Stimulated activated CD4-positive, alpha-beta T cell treated with anti-CD3 and anti-CD28 coated beads, TNF-alpha, amount 100 ng/mL, for 24 hours (primary cell): ENCODE measurements around the gene MMADHC.

ENCODE experiments used
- DNase-seq, 3 experiments: peaks; one replicate each; pipeline ENCODE4 v3.0.0-alpha.2; 2020; ENCODE audit warnings: low read depth in 3 of 3

The MMADHC gene

GRCh38 chr2:149587220-149587949, at the start of gene MMADHC:
Gene MMADHC, minus strand, starts transcription at chr2:149587775. Its CDS starts 678 bp downstream, at chr2:149587097.
- DNase-seq: peak; percentile 86 to 91 (median 91)

DNA sequence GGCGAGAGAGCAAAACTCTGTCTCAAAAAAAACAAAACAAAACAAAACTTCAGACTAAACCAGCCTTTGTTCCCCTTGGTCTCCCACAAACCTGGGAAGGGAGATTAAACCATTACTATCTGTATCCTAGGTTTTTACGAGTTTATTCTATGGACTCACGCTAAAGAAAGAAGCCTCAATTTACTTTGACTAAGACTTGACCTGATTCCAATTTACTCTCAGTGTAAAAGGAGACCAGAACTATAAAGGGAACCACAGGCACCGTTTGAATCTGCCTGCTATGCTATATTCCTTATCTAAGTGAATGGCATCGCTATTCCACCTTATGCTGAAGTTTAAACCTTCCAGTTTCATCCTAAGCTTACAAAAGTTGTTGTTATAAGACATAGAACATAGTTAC, 46.5 kb upstream of the MMADHC start:
- DNase-seq: no peak

DNA sequence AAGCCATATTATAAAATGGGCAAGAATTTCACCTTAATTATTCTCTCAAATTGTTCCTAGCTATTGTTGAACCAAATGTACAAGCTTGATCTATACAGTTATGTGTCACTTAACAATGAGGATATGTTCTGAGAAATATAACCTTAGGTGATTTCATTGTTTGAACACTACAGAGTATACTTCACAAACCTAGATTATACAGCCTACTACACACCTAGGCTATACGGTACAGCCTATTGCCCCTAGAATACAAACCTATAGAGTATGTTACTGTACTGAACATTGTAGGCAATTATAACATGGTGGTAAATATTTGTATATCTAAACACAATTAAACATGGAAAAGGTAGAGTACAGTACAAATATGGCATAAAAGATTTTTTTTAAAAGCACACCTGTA, 42.9 kb upstream of the MMADHC start:
- DNase-seq: no peak

DNA sequence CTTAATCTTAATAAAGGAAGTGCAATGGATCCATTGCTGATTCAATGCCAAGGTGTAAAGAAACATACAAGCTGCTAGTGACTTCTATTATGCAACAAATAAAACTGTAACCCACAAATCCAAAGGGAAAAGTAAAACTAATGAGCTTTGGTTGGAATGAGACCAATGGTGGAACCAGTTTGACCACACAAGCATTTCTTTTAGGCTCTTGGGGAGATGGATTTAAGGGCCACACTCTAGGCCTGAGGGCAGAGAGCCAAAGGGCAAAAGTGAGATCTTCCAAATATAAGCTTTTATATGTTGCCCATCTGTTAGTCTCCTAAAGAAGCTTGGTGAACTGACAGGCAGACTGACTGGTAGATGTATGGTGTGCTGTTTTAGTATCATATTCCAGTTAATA, 41.5 kb upstream of the MMADHC start:
- no peak for DNase-seq

- DNase-seq: no peak
These were observed 39.7 kb upstream of the MMADHC start for GRCh38 chr2:149627111-149627801.

DNA sequence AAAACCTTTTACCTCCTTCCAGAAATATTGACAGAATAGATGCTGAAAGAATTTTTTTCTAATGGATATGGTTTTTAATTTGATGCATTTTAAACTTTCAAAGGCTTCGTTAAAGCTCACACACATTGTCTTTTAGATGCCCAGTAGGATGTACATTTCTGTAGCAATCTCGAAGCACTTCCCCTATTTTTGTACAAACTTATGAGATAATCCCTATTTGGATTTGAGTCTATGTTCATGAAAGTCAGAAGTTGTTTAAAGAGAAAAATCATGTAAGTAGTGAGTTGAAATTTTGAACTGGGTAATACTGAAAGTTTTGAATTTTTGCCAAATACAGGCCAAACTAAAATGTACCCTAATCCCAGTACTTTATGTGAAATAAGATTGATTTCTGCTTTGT, 38.1 kb upstream of the MMADHC start:
- no peak for DNase-seq

GRCh38 chr2:149625271-149625670, 37.7 kb upstream of the MMADHC start:
- no peak for DNase-seq

GRCh38 chr2:149622343-149622742, 34.8 kb upstream of the MMADHC start:
- no peak for DNase-seq

DNA sequence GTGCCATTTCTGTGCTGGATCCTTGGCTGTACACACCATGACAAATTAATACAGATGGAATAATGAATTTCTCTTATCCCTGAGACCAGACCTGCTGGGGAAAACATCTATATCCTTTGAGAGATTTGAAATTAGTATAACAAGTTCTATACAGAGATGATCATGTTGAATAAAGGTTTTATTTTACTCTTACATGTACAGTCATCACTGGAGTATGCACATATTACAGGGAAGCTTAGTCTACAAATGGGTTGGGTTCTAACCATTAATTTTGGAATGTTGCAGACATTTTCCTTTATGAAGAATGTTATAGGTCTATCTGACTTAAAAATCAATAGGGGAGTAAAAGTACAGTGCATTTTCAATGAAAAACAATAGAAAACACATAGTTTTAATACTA, 29.9 kb upstream of the MMADHC start:
- DNase-seq: no peak

- DNase-seq: no peak
These were observed 29.3 kb upstream of the MMADHC start for GRCh38 chr2:149616681-149617456.

DNA sequence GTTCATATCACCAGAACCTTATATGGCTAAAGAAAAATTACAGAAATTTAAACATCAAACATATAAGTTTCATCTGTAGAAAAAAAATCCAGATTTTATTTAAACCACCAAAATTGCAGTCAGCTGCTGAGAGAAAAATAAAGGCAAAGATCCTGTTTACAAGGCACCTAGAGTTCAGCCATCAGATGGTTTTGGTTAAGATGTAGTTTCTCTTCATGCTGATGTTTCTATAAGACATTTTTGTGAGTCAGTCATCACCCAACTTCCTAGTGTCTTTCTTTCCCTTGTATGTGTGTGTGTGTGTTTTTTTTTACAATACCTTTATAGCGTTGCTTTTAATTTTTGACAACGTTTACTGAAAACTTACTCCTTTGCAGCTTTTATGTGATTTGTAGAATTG, 26.1 kb upstream of the MMADHC start:
- DNase-seq: no peak

DNA sequence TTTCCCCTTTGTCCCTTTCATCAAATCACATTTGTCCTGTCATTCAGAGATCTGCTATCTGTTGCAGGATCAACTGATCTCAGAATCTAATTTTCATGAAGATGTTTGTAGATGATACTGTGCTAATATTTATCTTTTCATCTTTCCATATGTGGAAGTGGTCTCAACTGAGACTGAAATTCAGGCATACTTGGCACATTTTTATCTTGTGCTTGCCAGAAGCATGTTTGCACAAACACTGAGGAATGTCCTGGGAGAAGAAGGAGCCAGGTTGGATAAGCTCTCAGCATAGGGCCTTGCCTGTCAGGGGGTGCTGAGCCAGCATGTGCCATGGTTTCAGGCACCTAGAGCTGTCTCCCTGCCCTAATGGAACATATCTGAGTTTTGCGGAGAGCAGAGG, 24.5 kb upstream of the MMADHC start:
- no peak for DNase-seq

DNA sequence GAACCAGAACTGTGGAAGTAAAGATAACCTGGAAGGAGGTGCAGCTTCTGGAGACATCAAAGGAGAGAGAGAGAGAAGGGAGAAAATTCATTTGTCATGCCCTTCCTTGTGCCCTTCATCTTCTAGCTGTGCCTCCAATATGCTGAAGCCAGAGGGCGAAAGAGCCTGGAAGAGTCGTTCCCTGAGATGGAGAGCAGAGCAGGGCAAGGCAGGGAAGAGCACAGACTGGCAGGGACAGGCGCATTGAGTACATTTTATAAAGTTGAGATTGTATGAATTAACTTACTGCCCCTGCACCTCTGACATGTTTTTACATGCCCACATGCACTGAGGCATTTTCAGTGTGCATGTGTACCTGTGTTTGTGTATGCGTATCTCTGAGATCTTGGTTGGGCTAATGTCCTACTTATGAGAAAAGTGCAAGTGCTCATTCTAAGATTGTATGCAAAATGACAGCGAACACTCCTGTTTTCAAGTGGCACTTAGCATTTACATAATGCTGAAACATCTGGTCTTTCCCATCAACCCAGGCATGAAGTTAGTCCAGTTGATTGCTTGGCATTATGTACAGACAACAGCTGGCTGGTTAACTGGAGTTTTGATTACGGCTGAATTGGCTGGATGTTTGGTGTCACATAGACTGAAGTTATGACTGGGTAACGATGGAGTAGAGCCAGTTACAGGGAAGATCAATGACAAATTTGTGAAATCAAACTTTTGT, 23.7 kb upstream of the MMADHC start:
- no peak for DNase-seq

DNA sequence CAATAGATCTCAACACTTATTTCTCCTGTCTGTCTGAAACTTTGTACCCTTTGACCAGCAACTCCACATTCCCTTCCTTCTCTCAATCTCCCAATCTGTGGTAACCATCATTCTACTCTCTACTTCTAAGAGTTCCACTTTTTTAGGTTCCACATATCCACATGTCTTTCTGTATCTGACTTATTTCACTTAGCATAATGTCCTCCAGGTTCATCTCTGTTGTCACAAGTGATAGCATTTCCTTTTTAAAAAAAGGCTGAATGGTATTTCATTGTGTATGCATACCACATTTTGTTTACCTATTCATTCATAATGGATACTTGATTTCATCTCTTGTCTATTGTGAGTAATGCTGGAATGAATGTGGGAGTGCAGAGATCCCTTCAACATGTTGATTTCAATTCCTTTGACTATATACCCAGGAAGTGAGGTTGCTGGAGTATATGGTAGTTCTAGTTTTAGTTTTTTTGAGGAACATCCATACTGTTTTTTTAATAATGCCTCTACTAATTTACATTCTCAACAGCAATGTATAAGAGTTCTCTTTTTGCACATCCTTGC, 18.8 kb upstream of the MMADHC start:
- DNase-seq: no peak

DNA sequence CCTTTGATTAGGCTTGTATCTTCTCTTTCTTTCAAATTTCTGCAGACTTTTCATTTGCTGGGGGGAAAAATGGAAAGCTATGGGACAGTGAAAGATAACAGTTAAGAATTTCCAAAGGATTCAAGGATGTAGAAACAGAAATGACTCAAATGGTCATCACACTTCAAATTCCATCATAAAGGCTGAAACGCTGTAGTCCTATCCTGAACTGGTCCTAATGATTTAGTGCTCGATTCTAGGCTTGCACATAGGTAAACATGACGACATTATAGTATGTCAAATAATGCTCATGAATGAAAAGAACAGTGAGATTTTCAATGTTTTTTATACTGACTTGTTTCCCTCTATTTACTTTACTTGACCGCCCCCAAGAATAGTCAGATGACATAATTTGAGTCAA, 15.7 kb upstream of the MMADHC start:
- no peak for DNase-seq

DNA sequence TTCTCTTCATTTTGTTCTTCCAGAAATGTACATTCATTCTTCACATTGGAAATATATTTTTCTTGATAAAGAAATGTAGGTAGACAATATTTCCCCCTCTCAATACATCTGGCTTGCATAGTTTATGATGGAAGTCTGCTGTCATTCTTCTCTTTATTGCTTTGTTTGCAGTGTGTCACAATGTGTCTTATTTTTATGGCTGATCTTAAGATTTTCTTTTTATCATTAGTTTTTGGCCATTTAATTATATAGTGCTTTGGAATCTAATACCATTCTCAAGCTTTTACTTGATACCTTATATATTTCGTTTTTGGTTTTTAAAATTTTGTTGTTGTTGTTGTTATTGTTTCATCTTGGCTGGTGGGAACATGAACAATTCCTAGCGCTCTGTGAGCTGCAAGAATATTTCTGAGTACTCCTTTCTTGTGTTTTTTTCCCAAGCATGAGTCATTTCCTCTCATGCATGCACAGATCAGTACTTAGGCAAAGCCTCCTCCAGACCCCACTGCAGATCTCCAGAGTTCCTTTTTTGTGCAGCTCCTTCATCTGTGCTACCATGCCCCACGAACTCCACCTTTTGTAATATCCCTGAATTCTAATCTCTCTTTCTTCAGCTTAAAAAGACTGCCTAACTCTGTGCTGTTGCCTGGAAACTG, 13.7 kb upstream of the MMADHC start:
- DNase-seq: no peak

- DNase-seq: peak; percentile 11 to 34 (median 19)
These were observed 10.2 kb upstream of the MMADHC start for GRCh38 chr2:149597668-149598326.

- DNase-seq: no peak
These were observed 9.6 kb upstream of the MMADHC start for GRCh38 chr2:149597050-149597667.

DNA sequence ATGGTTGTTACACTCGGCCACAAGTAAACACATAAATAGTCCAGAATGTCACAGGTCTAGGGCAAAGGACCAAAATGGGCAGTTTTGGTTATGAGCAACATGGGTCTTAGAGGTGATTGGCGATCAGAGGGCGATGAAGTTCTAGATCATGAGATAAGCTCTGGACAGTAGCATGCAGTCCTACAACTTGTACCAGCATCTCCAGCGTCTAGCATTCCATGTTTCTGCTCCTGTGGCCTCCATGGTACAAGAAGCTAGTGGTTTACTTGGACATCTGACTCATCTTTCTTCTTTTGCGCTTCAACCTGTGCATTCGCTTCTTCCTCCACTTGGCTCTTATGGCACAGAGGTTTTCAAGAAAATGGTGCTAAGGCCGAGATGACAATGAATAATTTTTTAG, 8.9 kb upstream of the MMADHC start:
- no peak for DNase-seq
